Measurements from ENCODE around the gene SLC15A1. TPM values are rescaled to one million over a fixed set of nuclear protein-coding genes. Genes with fewer than 3 reads are reported as not detected.

The SLC15A1 gene
- total RNA-seq, 2 experiments from 2014 or later, result not detected

DNA sequence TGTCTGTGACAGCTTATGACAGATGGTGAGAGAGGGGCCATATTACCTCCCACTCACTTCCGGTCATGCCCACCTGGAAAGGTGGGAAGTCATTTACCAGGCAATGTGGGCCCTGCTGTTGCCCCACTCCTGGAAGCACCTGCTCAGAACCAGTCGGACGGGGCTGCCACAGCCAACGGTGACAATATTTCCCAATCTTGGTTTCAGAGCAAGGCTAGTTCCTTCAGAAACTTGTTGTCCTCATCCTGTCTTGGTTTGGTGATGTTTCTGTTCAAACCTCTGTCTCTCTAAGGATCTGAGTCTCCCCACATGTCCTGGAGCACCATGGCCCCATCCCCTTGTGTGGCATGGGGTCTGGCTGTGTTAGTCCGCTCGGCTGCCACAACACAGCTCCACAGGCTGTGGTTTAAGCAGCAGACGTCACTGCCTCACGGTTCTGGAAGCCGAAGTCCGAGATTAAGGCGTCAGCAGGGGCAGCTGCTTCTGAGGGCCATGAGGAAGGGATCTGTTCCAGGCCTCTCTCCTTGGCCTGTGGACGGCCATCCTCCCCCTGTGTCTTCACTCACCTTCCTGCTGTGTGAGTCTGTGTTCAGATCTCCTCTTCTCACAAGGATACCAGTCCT is 31.5 kb upstream of the SLC15A1 start:
- Histone ChIP-seq H3K4me2 (ENCODE audit: low read length) (no peak overlapping the region), H3K36me3 (ENCODE audit: insufficient read depth, low read length) (no peaks in the 10 kb centered on the region), H3K4me1 (ENCODE audit: insufficient read depth, low read length, poor library complexity, severe bottlenecking) (no peaks in the 10 kb centered on the region), H2AFZ (ENCODE audit: low read length) (no peak overlapping the region), H3K9me3 (ENCODE audit: low read length) (no peaks in the 10 kb centered on the region), H3K27ac (ENCODE audit: low read depth, low read length, poor library complexity, severe bottlenecking) (no peak overlapping the region), H3K4me3 (ENCODE audit: low read depth, low read length, poor library complexity, severe bottlenecking) (no peak overlapping the region), H4K20me1 (ENCODE audit: insufficient read depth, low read length) (no peaks in the 10 kb centered on the region), H3K9me2 (ENCODE audit: insufficient read depth, low read length) (no peaks in the 10 kb centered on the region), H3K79me2 (ENCODE audit: insufficient read depth, low read depth, low read length) (no peaks in the 10 kb centered on the region)
- ChIA-PET POLR2A (no interaction called here), CTCF (ENCODE audit: unreplicated experiment) (no interaction called here)
- intact Hi-C loops (cut with micrococcal nuclease; ENCODE audit: unreplicated experiment), result no loop called here
- TF ChIP-seq, protein P1, sequence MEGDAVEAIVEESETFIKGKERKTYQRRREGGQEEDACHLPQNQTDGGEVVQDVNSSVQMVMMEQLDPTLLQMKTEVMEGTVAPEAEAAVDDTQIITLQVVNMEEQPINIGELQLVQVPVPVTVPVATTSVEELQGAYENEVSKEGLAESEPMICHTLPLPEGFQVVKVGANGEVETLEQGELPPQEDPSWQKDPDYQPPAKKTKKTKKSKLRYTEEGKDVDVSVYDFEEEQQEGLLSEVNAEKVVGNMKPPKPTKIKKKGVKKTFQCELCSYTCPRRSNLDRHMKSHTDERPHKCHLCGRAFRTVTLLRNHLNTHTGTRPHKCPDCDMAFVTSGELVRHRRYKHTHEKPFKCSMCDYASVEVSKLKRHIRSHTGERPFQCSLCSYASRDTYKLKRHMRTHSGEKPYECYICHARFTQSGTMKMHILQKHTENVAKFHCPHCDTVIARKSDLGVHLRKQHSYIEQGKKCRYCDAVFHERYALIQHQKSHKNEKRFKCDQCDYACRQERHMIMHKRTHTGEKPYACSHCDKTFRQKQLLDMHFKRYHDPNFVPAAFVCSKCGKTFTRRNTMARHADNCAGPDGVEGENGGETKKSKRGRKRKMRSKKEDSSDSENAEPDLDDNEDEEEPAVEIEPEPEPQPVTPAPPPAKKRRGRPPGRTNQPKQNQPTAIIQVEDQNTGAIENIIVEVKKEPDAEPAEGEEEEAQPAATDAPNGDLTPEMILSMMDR (conservative IDR thresholded peaks at IDR 0.05; ENCODE audit: low read length), result no peak
- TF ChIP-seq EZH2phosphoT487 (IDR thresholded peaks at IDR 0.05; ENCODE audit: borderline replicate concordance, low read depth, low read length), result no peak
- no TSS peak for BruUV-seq (replicated peaks)
- no peak for DNase-seq (ENCODE audit: low spot score)

DNA sequence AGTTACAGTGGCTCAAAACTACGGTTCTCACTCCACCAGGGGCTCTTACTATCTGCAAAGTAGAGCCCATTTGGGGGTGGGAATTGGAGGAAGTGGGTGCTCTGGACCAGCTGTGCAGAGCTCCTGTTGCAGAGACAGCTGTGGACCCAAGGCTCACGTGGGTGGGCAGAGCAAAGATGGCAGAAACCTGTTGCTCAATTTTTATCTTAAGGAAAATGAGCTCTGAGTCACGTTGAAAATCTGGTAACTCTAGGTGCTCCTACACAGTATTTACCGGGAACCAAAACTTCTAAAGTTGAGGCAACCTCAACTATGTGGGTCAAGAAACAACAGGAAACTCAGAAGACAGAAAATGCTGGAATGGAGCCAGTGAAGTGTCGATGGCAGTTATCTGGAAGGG is 30.2 kb upstream of the SLC15A1 start:
- no peaks in the 10 kb centered on the region for H4K20me1 ChIP-seq (ENCODE audit: insufficient read depth, low read length)
- no peak overlapping the region for H3K4me2 ChIP-seq (ENCODE audit: low read length)
- ChIA-PET CTCF (ENCODE audit: unreplicated experiment) (no interaction called here), POLR2A (no interaction called here)
- no TSS peak for BruUV-seq (replicated peaks)
- H3K27ac ChIP-seq (ENCODE audit: low read depth, low read length, poor library complexity, severe bottlenecking), result no peak overlapping the region
- DNase-seq (ENCODE audit: low spot score), result no peak
- no peak for TF ChIP-seq EZH2phosphoT487 (IDR thresholded peaks at IDR 0.05; ENCODE audit: borderline replicate concordance, low read depth, low read length)
- TF ChIP-seq, protein P1 (conservative IDR thresholded peaks at IDR 0.05; ENCODE audit: low read length), result no peak
- no peaks in the 10 kb centered on the region for H3K36me3 ChIP-seq (ENCODE audit: insufficient read depth, low read length)
- no peaks in the 10 kb centered on the region for H3K9me2 ChIP-seq (ENCODE audit: insufficient read depth, low read length)
- H2AFZ ChIP-seq (ENCODE audit: low read length), result no peak overlapping the region
- no peaks in the 10 kb centered on the region for H3K79me2 ChIP-seq (ENCODE audit: insufficient read depth, low read depth, low read length)
- H3K9me3 ChIP-seq (ENCODE audit: low read length), result no peaks in the 10 kb centered on the region
- no peak overlapping the region for H3K4me3 ChIP-seq (ENCODE audit: low read depth, low read length, poor library complexity, severe bottlenecking)
- H3K4me1 ChIP-seq (ENCODE audit: insufficient read depth, low read length, poor library complexity, severe bottlenecking), result no peaks in the 10 kb centered on the region
- intact Hi-C loops (cut with micrococcal nuclease; ENCODE audit: unreplicated experiment), result no loop called here

DNA sequence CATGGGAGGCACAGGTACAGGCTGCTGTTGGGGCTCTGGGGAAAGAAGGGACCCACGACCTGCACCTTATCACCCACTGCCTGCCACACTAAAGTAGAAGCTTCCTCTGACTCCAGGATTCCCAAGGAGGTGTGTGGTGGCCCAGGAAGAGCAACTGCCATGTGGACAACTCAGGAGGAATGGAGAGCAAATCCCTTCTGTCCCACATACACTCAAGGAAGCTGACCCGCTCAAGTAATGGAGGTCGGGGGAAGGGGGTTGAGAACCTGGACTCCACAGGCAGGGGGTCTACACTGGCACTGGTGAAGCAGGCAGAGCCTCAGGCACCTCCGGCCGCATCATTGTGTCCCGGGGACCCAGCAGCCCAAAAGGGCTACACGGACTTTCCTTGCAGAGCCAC is 29.4 kb upstream of the SLC15A1 start:
- DNase-seq (ENCODE audit: low spot score), result no peak
- no peaks in the 10 kb centered on the region for H3K79me2 ChIP-seq (ENCODE audit: insufficient read depth, low read depth, low read length)
- no peak for TF ChIP-seq EZH2phosphoT487 (IDR thresholded peaks at IDR 0.05; ENCODE audit: borderline replicate concordance, low read depth, low read length)
- TF ChIP-seq, protein P1 (conservative IDR thresholded peaks at IDR 0.05; ENCODE audit: low read length), result no peak
- intact Hi-C loops (cut with micrococcal nuclease; ENCODE audit: unreplicated experiment), result no loop called here
- H3K36me3 ChIP-seq (ENCODE audit: insufficient read depth, low read length), result no peaks in the 10 kb centered on the region
- no peak overlapping the region for H2AFZ ChIP-seq (ENCODE audit: low read length)
- BruUV-seq (replicated peaks), result no TSS peak
- no peaks in the 10 kb centered on the region for H3K9me3 ChIP-seq (ENCODE audit: low read length)
- CTCF ChIA-PET (ENCODE audit: unreplicated experiment), result no interaction called here
- H3K27ac ChIP-seq (ENCODE audit: low read depth, low read length, poor library complexity, severe bottlenecking), result no peak overlapping the region
- H4K20me1 ChIP-seq (ENCODE audit: insufficient read depth, low read length), result no peaks in the 10 kb centered on the region
- POLR2A ChIA-PET, result no interaction called here
- H3K4me2 ChIP-seq (ENCODE audit: low read length), result no peak overlapping the region
- no peaks in the 10 kb centered on the region for H3K9me2 ChIP-seq (ENCODE audit: insufficient read depth, low read length)
- H3K4me1 ChIP-seq (ENCODE audit: insufficient read depth, low read length, poor library complexity, severe bottlenecking), result no peaks in the 10 kb centered on the region
- H3K4me3 ChIP-seq (ENCODE audit: low read depth, low read length, poor library complexity, severe bottlenecking), result no peak overlapping the region

All from OCI-LY7 (cell line).